Activated CD4-positive, alpha-beta T cell treated with anti-CD3 and anti-CD28 coated beads, Interleukin-2, amount 50 U/mL, for 48 hours (primary cell): ENCODE measurements around the gene EFNA2.
"Not testable (repeated sequence)": the region's sequence is repeated elsewhere in the genome, so short reads cannot be mapped to it uniquely, and the experiment has no call there.

Source experiments
- DNase-seq, 2 experiments: peaks; one replicate each; pipeline ENCODE4 v3.0.0-alpha.2; 2020

The EFNA2 gene

DNA sequence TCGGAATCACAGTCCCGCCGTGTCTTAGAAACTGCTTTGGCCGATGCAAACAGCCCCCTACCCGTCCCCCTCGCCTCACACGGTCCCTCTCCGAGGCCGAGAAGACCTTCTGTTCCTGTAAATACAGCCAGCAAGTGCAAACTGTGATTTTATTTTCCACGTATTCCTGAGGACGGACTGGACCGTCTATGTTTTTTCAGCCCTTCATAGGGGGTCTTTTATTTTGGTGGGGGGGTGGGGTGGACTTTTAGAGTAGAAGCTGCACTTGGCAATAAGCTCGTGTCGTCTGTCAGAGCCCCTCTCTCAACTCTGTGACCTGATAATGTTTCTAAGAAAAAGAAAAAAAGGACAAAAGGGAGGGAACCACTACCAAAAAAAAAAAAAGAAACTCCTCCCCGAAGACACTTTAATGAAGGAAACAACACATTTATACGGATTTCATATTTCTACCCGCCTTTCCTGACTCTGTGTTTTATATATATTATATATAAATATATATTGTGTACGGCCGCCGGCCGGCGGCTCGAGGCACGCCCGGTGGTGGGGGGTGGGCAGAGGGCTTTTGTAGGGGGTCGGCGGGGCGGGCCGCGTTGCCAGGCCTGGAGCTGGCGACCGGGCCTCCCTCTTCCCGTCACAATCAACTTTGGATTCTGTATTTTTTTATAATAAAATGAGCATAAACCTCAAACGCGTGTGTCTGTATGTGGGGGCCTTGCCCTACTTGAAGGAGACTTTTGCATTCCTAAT lies 15.2 kb downstream of the EFNA2 start:
- no peak for DNase-seq

DNA sequence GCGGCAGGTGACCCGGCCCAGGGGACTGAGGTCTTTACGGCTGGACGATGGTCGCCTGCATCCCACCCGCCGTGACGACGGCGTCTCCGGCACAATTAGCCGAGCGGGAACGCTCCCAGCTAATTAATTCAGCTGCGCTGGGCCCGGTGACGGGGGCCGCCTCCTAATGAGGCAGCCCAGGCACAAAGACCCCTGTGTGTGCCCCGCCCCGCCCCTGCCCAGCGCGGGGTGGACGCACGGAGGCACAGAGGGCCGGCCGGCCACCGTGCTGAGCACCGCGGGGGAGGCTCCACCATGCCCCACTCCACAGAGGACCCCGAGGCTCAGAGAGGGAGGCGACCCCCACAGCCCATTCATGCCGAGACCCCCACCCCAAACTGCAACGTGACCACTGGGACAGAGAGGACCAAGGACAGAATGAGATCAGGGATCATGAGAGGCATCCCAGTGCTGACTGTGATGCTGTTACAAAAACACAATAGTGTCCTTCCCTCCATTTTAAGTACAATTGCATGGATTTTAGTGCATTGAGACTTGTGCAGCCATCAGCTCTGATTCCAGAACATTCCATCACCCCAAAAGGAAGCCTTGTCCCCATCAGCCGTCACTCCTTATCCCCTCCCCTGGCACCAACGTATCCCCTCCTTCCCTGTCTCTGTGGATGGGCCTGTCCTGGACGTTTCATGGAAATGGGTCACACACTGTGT lies 17.0 kb downstream of the EFNA2 start:
- no peak for DNase-seq

DNA sequence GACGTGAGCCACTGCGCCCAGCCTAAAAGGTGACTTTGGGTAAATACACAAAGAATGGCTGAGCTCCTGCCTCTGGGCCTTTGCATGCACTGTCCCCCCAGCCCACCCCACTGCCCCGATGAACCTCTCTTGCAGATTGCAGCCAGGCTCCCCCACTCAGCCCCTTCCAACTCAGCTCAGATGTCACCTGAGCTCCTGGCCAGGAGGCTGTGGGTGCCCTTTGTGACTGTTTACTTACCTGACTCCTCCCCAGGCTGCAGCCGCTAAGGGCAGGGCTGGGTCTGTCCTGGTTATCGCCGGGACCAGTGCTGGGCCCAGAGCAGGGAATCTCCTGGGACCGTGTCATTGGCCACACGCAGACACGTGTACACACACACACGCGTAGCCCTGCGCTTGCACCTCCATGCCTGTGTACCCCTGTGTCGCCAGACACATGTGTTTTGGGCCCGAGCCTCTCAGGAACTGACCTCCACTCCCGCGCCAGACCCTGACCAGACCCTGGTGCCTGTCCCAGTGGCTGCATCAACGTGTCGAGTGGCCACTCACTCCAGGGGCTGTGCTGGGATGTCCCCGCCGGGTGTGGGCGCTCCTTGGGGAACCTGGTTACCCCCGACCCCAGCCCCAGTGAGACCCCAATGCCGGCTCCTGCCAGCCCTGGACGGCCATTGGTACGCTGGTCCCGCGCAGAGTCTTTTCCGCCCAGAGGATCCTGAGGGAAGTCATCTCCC lies 18.7 kb downstream of the EFNA2 start:
- DNase-seq: no peak

DNA sequence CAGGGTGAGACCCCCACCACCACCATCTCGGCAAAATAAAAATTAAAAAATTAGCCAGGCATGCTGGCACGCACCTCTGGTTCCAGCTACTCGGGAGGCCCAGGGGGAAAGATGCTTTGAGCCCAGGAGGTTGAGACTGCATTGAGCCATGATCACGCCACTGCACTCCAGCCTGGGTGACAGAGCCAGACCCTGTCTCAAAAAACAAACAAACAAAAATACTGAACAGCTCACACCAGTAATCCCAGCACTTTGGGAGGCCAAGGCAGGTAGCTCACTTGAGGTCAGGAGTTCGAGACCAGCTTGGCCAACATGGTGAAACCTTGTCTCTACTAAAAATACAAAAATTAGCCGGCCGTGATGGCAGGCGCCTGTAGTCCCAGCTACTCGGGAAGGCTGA lies 19.7 kb downstream of the EFNA2 start:
- not testable (repeated sequence) for DNase-seq

DNA sequence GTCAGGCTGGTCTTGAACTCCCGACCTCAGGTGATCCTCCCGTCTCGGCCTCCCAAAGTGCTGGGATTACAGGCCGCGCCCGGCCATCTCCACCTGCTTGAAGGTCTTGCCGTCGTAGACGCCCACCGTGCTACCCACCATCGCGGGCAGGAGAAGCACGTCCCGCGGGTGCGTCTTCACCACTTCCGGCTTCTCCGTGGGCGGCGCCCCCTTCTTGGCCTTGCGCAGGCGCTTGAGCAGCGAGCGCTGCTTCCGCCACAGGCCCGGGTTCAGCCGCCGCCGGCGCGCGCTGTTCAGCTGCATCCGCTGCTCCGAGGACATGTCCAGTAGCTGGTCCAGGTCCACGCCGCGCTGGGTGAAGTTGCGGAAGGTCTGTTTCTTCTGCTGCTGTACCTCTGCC lies 21.6 kb downstream of the EFNA2 start:
- DNase-seq: no peak

DNA sequence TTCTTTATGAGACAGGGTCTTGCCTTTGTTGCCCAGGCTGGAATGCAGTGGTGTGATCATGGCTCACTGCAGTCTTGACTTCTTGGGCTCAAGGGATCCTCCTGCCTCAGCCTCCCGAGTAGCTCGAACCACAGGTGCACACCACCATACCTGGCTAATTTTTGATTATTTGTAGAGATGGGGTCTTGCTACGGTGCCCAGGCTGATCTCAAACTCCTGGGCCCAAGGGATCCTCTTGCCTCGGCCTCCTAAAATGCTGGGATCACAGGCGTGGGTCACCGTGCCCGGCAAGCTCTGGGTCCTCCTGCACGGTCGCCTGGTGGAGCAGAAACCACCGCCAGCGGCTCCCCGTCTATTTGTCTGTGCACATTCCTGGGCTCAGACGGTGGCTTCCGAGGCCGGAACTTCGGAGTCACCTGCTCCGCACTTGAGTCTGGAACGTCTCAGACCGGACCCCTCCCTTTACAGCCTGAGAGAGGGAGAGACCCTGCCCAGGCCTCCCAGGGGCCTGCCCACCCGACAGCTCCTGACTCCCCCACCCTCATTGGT lies 22.2 kb downstream of the EFNA2 start:
- no peak for DNase-seq

DNA sequence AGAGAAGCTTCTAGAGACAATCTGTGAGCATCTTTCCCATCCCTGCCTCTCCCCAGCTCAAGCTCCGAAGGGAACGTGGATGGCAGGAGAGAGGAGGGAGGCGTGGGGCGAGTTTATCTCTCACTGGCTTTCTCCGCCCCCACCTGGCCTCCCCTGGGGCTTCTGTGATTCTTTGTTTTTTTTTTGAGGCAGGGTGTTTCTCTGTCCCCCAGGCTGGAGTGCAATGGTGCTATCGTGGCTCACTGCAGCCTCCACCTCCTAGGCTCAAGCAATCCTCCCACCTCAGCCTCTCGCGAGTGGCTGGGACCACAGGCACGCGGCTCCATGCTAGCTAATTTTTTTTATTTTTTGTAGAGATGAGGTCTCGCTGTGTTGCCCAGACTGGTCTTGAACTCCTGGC lies 23.0 kb downstream of the EFNA2 start:
- DNase-seq: no peak

DNA sequence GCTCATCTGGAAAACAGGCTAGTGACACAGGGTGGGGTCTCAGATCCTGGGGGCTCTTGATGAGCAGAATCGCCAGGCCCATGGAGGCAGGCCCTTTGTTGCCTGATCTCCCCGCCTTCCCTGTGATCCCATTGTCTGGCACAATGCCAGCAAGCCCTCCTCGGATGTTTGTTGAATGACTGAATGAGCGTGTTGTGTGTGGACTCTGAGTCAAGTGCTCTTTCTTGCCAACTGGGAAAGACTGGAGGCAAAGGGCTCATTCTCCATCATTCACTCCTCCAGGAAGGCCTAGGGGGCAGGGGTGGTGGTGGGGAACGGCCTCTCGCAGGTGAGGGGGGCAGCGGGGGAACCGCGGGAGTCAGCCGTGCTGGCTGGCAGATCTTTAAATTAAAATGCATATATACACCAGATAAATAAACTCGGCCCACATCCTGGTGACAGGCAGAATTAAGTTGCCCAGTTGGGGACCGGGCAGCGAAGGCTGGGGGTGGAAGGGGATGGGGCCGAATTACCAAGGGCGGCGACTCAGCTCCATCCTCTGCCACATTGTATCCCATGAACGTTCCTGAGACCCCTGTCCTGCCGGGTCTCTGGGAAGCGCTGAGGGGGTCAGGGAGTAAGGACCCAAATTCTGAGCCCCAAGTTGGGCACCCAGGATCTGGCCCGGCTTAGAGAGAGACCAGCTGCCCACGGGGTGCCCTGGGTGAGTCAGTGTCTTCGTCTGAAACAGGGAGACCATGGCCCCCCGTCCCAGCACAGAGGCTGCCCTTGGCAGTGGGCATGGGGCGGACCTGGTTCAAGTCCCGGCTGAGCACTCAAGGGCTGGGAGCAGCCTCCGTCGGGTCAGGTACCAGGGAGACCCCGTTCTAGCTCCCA lies 24.5 kb downstream of the EFNA2 start:
- no peak for DNase-seq

DNA sequence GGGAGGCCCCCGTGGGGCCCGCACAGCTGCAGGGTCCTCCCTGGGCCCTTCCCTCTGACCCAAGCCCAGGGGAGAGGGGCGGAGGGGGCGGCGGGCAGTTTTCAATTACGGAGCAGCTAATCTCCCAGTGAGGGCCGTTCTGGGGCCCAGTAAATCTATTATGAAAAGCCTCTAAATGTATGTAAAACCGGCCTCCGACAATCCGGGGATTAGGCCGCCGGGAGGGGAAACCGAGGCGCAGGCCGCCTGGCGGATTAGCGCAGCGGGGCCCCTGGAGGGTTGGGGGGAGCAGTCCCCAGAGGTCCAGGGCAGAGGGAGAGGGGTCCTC lies 25.1 kb downstream of the EFNA2 start:
- DNase-seq: no peak

DNA sequence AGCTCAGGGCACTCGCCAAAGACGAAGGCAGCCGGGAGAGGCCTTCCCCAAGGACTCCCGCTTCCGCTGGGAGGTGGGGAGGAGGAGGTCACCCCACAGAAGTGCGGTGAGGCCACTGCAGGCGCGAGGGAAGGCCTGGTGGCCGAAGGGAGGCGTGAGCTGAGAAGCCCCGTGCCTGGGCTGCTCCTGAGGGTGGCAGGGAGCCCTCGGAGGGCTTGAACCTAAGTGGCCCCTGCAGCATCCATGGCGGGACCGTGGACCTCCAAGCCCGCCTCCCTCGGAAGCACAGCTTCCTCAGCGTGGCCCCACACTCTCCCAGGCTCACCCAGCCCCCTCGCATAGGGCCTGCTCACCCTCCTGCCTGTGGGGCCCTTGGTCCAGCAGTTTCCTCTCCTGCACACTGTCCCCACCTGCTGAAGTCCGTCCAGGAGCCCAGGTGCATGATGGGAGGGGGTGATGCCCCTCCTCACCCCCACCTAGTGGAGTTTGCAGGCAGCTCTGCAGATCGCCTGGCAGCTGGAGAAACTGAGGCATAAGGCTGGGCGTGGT lies 25.9 kb downstream of the EFNA2 start:
- DNase-seq: no peak

DNA sequence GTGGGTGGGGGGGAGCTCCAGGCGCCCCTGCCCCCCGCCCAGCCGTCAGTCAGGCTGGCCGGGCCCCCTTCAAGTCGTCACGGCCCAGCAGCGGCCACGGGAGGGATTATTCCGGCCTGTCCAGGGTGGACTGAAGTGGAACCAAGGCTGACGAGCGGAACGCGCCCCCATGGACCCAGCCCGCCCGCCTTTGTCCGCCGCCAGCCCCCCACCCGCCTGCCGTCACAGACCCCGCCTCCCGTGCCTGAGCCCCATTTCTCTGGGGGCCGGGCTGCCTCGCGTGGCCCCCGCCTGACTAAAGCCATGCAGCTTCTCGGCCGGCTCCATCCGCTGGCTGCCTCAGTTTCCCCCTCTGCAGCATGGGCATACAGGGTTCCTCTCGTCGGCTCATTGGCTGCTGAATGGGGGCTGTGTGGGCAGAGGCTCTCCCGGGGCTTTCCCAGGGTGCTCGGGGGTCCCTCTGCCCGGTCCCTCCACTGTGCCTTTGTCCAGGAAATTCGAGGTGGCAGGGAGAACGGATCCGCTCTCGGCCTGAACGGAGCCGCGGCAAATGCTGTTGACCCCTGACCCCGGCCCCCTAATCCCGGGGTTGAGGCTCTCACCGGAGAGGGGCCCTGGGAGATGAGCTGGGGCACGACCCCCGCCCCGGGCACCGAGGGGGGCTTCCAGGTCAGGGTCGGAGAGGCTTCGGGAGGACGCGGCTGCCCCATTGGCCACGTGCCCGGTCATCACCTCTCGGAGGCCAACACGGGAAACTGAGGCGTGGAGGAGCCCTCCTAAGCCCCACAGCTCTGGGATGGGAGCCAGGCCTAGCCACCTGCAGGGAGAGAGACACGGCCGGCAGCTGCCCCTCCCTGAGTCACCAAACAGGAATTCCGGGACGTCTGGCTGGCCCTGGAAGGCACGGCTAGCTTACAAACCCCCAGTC lies 27.4 kb downstream of the EFNA2 start:
- DNase-seq: no peak

DNA sequence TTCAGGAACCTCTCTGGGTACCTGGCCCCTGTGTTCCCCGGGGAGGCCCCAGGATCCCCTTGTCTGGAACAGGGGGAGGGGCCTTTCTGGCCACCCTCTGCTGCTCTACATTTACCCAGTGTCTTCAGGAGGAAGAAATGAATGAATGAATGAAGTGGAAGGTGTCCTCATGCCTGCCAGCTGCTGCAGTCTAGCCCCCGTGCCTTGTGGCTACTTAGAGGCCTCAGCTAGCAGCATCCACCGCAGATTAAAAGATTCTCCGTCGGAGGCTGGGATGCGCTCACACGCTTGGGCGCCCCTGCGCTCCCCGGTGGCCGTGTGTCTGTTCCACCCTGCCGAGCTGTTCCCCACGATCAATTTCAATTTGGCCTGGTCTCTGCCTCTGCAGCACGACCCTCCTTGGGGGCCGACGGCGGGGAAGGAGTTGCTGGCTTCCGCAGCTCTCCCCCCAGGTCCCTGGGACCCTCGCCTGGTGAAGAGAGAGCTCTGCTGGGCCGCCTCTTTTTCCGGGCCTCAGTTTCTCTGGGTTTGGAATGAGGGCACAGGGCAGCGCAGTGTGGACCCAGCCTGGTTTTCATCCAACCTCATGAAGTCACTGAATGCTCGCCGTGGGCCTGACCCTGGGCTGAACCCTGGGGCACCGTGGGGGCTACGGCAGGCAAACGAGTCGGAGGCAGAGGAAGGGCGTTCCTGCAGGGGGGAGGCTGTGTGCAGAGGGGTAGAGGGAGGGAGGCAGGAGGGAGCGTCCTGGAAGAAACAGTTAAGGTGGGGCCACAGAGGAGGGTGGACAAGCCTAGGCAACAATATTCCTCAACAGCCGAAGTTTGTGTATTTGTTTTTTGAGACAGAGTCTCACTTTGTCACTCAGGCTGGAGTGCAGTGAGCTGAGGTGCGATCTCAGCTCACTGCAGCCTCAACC lies 28.3 kb downstream of the EFNA2 start:
- DNase-seq: no peak

DNA sequence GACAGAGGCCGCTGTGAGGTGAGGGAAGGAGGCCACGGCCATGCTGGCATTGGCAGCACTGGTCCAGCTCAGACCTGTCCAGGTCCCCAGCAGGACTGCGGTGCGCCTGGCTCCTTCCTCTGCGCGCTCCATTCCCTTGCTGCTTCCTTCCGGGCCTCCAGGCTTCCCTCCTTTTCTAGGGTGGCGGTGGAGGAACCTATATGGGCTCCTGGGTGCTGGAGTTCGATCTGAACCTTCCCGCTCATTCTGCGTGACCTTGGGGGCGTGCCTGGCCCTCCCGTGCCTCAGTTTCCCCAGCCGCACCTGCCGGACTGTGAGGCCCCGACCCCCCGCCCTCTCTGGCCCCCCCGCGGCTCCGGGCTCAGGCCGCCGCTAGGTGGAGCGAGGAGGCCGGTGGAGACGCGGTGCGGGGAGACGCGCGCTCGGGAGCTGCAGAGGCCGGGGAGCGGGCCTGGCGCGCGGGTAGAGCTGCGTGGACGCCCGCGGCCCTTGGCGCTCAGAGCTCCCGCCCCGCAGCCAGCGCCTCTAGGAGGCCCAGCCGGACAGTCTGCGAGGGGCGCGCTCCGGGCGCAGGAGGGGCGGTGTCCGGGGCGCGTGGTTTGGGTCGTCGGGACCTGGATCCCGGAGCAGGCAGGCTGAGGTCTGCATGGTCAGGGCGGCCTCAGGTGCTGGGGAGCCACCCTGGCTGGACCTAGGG lies 29.9 kb downstream of the EFNA2 start:
- DNase-seq: peak; percentile 41 to 45

DNA sequence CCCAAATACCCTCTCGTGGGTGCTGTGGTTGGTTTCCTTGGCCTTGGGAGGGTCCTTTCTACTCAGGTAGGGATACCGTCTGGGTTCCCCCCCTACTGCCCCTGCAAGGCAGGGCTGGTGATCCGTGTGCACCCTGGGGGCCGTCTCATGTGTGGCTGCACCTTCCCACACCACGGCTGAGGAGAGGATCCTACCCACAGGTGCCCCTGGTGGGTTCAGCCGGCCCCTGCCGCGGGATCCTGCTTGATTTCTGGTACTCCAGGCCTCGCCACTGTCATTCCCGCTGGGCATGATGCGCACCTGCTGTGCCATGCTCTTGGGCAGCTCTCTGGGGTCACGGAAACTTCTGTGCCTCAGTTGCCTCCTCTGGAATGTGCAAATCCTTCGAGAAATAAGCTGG lies 30.8 kb downstream of the EFNA2 start:
- DNase-seq: no peak

DNA sequence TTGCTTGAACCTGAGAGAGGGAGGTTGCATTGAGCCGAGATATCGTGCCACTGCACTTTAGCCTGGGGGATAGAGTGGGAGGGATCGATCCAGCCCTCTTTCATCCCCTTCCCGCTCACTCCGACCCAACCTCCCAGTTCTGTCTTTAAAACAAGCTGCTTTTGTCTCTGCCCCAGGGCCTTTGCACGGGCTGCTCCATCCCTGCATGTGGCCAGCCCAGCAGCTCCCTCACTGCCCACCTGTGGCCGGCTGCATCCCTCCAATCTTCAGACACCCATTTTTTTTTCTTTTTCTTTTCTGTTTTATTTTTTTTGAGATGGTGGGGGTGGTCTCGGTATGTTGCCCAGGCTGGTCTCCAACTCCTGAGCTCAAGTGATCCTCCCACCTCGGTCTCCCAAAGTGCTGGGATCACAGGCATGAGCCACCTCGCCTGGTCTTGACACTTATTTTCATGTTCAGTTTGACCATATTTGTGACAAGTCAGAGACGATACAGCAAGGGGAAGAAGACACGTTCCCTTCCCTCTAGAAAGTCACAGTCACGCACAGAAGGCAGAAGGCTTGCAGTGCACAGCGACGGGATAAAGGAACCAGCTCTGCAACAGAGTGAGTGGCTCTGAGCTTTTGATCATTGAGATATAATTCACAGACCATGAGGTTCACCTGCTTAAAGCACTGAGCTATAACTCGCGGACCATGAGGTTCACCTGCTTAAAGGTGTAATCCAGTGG lies 31.8 kb downstream of the EFNA2 start:
- no peak for DNase-seq

DNA sequence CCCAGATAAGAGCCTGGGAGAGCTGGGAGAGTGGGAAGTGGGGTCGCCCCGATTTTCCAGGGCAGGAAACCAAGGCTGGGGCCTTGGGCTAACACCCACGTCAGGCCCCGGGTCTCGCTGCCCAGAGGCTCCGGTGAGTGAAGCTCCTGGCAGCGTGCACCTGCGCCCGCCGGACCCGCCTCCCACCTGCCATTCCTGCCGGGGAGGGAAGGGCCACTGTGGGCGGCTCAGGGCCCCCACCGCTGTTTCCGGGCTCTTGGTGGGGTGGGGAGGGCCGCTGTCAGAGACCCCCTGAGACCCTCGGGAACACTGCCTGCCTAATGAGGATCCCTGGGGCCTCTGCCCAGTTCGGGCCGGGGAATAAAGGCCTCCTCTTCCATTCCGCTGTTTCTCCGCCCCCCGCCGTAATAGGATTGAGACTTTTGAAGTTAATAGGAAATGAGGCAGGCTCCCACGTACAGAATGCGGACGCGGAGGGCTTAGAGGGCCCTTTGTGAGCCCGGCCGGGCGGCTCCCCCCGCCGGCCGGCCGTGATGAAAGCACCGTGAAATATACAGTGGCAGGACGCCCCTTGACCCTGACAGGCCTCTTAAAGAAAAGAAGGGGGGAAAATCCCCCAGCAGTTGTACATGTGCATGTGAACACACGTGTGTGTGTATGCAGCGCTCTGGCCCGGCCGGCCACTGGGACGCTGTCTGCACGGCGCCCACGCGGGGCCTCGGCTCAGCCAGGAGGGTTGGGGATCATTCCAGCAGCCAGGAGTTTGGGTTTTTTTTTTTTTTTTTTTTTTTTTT lies 33.2 kb downstream of the EFNA2 start:
- no peak for DNase-seq

DNA sequence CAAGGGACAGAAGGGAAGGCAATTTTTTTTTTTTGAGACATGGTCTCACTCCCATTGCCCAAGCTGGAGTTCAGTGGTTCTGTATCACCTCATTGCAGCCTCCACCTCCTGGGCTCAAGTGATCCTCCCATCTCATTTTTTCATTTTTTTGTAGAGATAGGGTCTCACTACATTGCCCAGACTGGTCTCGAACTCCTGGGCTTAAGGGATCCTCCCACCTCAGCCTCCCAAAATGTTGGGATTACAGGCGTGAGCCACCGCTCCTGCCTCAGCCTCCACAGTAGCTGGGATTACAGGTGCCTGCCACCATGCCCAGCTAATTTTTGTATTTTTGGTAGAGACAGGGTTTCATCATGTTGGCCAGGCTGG lies 34.6 kb downstream of the EFNA2 start:
- not testable (repeated sequence) for DNase-seq

DNA sequence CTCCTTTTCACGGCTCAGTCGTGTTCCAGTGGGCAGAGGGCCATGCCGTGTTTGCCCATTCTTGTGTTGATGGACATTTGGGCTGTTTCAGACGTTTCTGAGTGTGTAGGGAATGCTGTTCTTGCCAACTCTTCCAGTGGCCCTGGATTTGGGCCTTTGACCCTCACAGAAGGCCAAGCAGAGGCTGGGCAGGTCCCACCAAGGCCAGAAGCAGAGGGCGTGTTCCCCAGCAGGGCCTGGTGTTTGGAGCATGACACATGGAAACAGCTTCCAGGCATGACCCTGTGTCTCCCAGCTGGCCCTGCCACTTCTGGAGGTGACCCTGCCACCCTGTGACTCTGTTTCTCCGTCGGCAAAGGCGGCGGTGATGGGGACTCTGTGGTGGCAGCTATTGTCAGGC lies 35.9 kb downstream of the EFNA2 start:
- DNase-seq: no peak
